Stimulated activated CD4-positive, alpha-beta T cell treated with anti-CD3 and anti-CD28 coated beads, Interleukin-4, amount 100 ng/mL, for 4 hours (primary cell): ENCODE measurements around the gene PDE6B.

Source experiments
- DNase-seq, 2 experiments: peaks; one replicate each; pipeline ENCODE4 v3.0.0-alpha.2; 2020

PDE6B gene

DNA sequence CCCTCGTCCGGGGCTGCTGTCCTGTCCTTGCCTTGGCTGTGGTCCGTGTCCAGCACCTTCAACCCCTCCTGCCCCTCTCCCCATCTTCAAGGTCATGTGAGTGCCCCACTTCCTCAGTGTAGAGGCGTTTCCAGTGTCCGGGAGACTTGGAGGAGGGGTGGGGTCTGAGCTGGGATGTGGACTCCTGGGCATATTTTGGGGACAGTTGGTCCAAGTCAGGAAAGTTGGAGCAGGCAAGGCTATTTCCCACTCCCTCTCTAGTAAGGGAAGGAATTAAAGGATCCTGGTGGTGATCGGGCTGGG lies 83.2 kb downstream of the PDE6B start:
- no peak for DNase-seq

GRCh38 chr4:709348-709747 lies 84.0 kb downstream of the PDE6B start:
- no peak for DNase-seq

- no peak for DNase-seq
Observed at GRCh38 chr4:710116-710515, 84.7 kb downstream of the PDE6B start.

- DNase-seq, result no peak
Observed at GRCh38 chr4:710916-711315, 85.5 kb downstream of the PDE6B start.

DNA sequence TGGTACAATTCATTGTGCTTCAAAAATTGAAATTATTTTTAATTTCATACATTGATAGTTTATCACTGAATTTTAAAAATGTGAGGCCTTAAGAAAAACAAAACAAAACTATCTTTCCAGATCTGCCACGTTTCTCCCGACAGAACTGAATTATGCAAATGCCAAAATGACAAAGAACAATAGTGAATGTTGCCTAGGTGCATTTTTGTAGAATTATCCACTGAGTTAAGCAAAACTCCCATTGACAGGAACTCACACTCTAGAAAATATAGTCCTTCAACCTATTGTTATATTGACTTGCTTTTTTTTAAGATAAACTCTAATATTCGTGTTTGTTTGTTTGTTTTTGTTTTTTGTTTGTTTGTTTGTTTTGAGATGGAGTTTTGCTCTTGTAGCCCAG lies 86.7 kb downstream of the PDE6B start:
- no peak for DNase-seq

DNA sequence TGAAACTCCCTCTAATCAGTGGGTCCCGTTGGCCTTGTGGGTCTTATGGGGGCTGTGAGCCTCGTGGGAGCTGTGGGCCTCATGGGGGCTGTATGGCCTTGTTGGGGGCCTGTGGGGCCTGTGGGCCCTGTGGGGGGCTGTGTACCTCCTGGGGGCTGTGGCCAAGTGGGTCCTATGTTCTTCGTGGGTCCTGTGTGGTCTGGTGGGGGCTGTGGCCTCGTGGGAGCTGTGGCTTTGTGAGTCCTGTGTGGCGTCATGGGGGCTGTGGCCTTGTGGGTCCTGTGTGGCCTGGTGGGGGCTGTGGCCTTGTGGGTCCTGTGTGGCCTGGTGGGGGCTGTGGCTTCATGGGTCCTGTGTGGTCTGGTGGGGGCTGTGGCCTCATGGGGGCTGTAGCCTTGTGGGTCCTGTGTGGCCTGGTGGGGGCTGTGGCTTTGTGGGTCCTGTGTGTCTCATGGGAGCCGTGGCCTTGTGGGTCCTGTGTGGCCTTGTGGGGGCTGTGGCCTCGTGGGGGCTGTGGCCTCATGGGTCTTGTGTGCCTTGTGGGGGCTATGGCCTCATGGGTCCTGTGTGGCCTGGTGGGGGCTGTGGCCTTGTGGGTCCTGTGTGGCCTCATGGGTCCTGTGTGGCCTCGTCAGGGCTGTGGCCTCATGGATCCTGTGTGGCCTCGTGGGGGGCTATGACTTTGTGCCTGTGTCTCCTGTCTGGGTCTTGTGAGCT lies 87.7 kb downstream of the PDE6B start:
- no peak for DNase-seq

DNA sequence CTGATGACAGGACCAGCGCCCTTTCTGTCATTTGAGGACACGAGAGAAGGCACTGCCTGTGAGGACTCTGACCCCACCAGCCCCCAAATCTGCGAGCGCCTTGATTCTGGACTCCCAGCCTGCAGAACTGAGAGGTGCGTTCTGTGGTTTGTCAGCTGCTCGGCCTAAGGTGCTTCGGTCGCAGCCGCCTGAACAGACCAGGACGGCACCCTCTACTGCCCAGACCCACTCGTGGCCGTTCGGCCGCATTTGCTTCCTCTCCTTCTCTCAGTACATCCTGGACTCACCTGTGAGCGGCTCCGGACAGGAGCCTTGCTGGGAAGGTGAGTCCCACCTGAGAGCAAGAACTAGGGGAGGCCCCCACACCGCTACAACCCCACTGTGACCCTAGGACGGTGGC lies 88.7 kb downstream of the PDE6B start:
- no peak for DNase-seq

DNA sequence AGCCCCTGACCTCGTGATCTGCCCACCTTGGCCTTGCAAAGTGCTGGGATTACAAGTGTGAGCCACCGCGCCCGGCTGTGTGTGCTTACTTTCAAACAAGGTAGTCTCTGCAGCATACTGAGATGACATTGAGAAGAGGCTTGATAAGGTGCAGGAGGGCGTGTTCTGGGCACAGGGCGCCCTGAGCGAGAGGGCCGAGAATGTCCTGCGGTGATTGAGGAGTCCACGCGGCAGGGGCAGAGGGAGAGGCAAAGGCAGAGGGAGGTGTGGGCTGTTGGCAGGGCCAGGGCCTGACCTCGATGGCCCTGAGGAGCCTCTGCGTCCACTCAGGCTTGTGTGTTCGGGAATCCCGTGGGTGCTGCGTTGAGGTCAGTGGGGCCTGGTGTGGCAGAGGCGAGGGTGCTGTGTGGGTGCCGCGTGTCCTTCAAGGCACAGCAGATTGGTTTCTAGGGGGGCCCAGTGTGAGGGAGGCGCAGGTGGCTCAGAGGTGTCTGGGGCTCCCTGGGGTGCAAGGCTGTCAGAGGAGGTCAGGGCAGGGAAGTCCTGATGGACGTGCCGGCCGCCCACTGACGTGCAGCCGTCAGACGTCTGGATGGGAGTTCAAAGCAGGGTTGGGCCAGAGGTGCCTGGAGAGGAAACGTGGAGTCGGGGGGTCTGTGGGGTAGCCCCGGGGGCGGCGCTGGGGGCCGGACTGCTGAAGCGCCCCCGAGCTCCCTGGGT lies 92.4 kb downstream of the PDE6B start:
- no peak for DNase-seq

- no peak for DNase-seq
Observed at GRCh38 chr4:718460-718859, 93.1 kb downstream of the PDE6B start.
